Left ventricle myocardium inferior (tissue), 1 donor: ENCODE data around the gene PLCB1. TPM values are rescaled to one million over a fixed set of nuclear protein-coding genes. Genes with fewer than 3 reads are reported as not detected.

Experiments
- DNase-seq: peaks from one replicate; pipeline ENCODE4 v3.0.0-alpha.2; 2020
- H3K27ac ChIP-seq: fragments of 200-600 bp; replicated peaks from 2 replicates; pipeline ENCODE4 v1.8.0; 2021
- H3K27me3 ChIP-seq: fragments of 200-600 bp; 2 replicates; pipeline ENCODE4 v1.8.0; 2021; ENCODE audit warnings: low read depth
- H3K36me3 ChIP-seq: fragments of 200-600 bp; 2 replicates; pipeline ENCODE4 v1.8.0; 2021
- H3K4me1 ChIP-seq: fragments of 200-600 bp; 2 replicates; pipeline ENCODE4 v1.8.0; 2021
- H3K4me3 ChIP-seq: fragments of 200-600 bp; 2 replicates; pipeline ENCODE4 v1.8.0; 2021; ENCODE audit warnings: mild to moderate bottlenecking, moderate library complexity
- H3K9me3 ChIP-seq: fragments of 200-600 bp; replicated peaks from 2 replicates; pipeline ENCODE4 v1.8.0; 2021
- CTCF ChIP-seq: fragments of 200-600 bp; IDR thresholded peaks from 2 replicates; pipeline ENCODE4 v1.8.0; 2021; ENCODE audit warnings: antibody characterized with exemption, mild to moderate bottlenecking, borderline replicate concordance
- intact Hi-C: fragments of 100-400 bp; cut with micrococcal nuclease; formaldehyde crosslinking; loops from one replicate; pipeline ENCODE4 v1.11.0; 2022
- total RNA-seq: library from RNA; stranded (reverse); fragmentation: NEBNext Ultra II Directional; extraction: Animal tissue kit (Norgen Biotek cat#: 25700); gene quantifications from one replicate; pipeline ENCODE4 v1.2.1, GENCODE V29; 2021
- donor health status: DM: no; HTN: yes; CAD: no; lungs with severe emphysema.

Gene PLCB1
- total RNA-seq, 1 donor from 2014 or later, result 6.0 TPM

DNA sequence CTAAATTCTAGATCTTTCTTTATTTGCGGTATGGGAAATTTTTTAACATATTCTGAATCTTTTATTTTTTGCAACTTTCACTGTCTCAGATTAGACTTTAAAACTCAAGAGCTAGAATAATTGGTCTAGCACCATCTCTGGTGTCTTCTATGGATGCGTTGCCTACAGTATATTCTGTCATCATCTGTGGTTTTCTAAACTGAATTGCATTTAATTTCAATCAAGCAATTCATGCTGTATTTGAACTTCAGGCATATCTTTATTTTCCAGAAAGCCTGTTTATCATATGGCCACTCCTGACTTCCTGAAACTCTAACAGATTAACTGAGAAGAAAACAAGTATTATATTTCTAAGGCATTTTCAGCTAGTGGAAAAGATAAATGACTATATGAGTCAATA lies 281.6 kb downstream of the PLCB1 start:
- H3K27me3 ChIP-seq, result no peaks in the 10 kb centered on the region
- TF ChIP-seq CTCF, result no peak
- DNase-seq, result no peak
- intact Hi-C loops, result no loop called here
- H3K9me3 ChIP-seq, result no peaks in the 10 kb centered on the region
- no peaks in the 10 kb centered on the region for H3K36me3 ChIP-seq
- no peak overlapping the region for H3K4me3 ChIP-seq
- H3K27ac ChIP-seq, result no peak overlapping the region
- no peaks in the 10 kb centered on the region for H3K4me1 ChIP-seq

- TF ChIP-seq CTCF, result no peak
- H3K27me3 ChIP-seq, result no peaks in the 10 kb centered on the region
- DNase-seq, result no peak
- no peaks in the 10 kb centered on the region for H3K9me3 ChIP-seq
- no peaks in the 10 kb centered on the region for H3K4me1 ChIP-seq
- H3K4me3 ChIP-seq, result no peak overlapping the region
- no peak overlapping the region for H3K27ac ChIP-seq
- H3K36me3 ChIP-seq, result no peaks in the 10 kb centered on the region
- intact Hi-C loops, result no loop called here
These were observed 282.7 kb downstream of the PLCB1 start for GRCh38 chr20:8414586-8415274.

DNA sequence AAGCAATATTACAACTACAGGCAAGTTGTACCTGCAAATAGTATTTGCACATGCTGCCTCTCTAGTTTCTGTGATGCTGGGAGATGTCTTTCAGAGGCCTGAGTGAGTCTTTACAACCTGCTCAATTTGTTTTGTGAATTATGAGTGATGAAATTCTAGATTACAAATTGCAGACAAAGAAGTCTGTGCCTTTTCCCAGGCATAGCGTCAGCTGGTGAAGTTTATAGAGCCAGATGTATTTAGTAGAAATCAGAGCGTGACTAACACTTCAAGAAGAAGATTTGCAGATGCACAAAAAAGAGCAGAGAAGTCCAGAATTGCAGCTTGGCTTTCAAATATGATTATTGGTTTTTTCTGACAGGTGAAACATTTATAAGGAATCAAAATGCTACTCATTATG lies 289.9 kb downstream of the PLCB1 start:
- DNase-seq, result no peak
- no peaks in the 10 kb centered on the region for H3K27me3 ChIP-seq
- H3K4me3 ChIP-seq, result no peak overlapping the region
- intact Hi-C loops, result no loop called here
- no peaks in the 10 kb centered on the region for H3K36me3 ChIP-seq
- TF ChIP-seq CTCF, result no peak
- no peaks in the 10 kb centered on the region for H3K9me3 ChIP-seq
- H3K27ac ChIP-seq, result no peak overlapping the region
- peaks cover 10% of the 10 kb centered on the region for H3K4me1 ChIP-seq

DNA sequence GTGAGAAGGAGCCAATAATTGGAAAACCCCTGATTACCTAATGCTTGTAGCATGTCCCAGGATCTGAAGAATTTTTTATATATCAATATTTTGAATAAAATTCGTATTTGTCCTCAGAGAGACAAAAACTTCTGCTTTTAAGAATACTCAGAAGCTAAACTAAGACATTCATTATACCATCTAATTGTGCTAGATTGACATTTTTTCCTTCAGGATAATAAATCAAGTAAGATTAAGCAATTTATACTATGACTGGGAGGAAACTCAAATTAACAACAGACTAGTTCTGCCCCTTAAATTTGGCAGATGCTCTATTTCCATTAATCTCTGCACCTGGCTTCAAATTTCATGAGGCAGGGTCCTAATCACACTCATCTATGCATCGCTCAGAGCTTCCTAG lies 291.4 kb downstream of the PLCB1 start:
- TF ChIP-seq CTCF, result no peak
- no peak overlapping the region for H3K4me3 ChIP-seq
- no peaks in the 10 kb centered on the region for H3K9me3 ChIP-seq
- DNase-seq, result no peak
- peaks cover 17% of the 10 kb centered on the region for H3K4me1 ChIP-seq
- H3K27ac ChIP-seq, result no peak overlapping the region
- intact Hi-C loops, result no loop called here
- H3K27me3 ChIP-seq, result no peaks in the 10 kb centered on the region
- no peaks in the 10 kb centered on the region for H3K36me3 ChIP-seq

DNA sequence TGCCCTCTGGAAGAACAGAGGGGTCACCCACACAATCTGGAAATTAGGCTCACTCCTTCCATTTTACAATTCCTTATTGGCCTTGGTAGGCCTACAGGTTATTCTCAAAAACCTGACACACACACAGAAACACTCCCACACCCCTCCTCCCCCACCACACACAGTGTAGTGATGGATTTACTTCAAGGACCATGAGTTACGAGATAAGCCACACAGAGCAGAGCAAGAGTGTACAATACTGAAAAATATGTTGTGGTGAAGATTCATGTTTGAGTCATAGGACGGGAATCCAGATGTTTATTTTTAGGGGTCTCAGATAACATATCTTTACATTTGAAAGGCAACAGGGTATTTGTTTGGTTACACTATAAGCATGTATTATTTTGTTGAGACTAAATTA lies 291.9 kb downstream of the PLCB1 start:
- no peak for TF ChIP-seq CTCF
- H3K9me3 ChIP-seq, result no peaks in the 10 kb centered on the region
- peaks cover 22% of the 10 kb centered on the region for H3K4me1 ChIP-seq
- H3K36me3 ChIP-seq, result no peaks in the 10 kb centered on the region
- DNase-seq, result no peak
- H3K27ac ChIP-seq, result no peak overlapping the region
- intact Hi-C loops, result no loop called here
- no peaks in the 10 kb centered on the region for H3K27me3 ChIP-seq
- no peak overlapping the region for H3K4me3 ChIP-seq
